Psoas muscle (tissue), 8 donors: ENCODE data around the gene CCDC102B. TPM values are rescaled to one million over a fixed set of nuclear protein-coding genes. Genes with fewer than 3 reads are reported as not detected.

Experiments
- ATAC-seq, 4 donors: fragments of 200-7000 bp; cut with Tn5 transposase; one replicate each; pipeline ENCODE4 v1.9.1; 2020; ENCODE audit warnings: moderate library complexity in 3 of 4, mild to moderate bottlenecking in 2 of 4
- DNase-seq, 2 donors: peaks; one replicate each; pipeline ENCODE4 v3.0.0-alpha.2; 2020
- H3K27ac ChIP-seq: fragments of 200-600 bp; one replicate; pipeline ENCODE4 v1.8.0; 2022
- H3K27me3 ChIP-seq, 3 donors: fragments of 200-600 bp in 1 of 3; one replicate each; pipeline versions ENCODE4 v1.6.1 to v1.8.0; 2013 to 2022; ENCODE audit warnings: low read length in 2 of 3, mild to moderate bottlenecking in 2 of 3, moderate library complexity in 1 of 3; ENCODE audit not compliant: insufficient read depth in 3 of 3
- H3K36me3 ChIP-seq, 2 donors: fragments of 200-600 bp in 1 of 2; one replicate each; pipeline versions ENCODE4 v1.6.1 to v1.8.0; 2013 to 2022; ENCODE audit warnings: low read depth in 1 of 2, mild to moderate bottlenecking in 1 of 2, moderate library complexity in 1 of 2; ENCODE audit not compliant: insufficient read depth in 1 of 2
- H3K4me1 ChIP-seq: fragments of 200-600 bp; one replicate; pipeline ENCODE4 v1.8.0; 2022
- H3K4me3 ChIP-seq: fragments of 200-600 bp; one replicate; pipeline ENCODE4 v1.8.0; 2022; ENCODE audit warnings: mild to moderate bottlenecking
- H3K9me3 ChIP-seq: fragments of 200-600 bp; one replicate; pipeline ENCODE4 v1.8.0; 2022
- CTCF ChIP-seq: fragments of 200-600 bp; IDR thresholded peaks from one replicate; pipeline ENCODE4 v1.8.0; 2022; ENCODE audit warnings: antibody characterized with exemption
- WGBS, 3 donors: extraction: QIAGEN DNeasy Blood & Tissue Kit; methylation state at CpG; one replicate each; pipeline versions ENCODE4 v1.1.6 to v1.1.7; 2013; 5-methylcytosine and 5-hydroxymethylcytosine counted together
- intact Hi-C, 2 donors: fragments of 100-400 bp; cut with DNase I; formaldehyde crosslinking; loops; one replicate each; pipeline versions ENCODE4 v1.11.0 to v1.14.2; 2022
- polyA plus RNA-seq, 3 donors: library from polyadenylated mRNA; stranded (reverse); fragments of 200-250 nt; gene quantifications; one replicate each; pipeline ENCODE4 v1.2.3, GENCODE V29; 2013
- total RNA-seq, 4 donors: library from RNA; stranded (reverse); fragmentation: NEBNext Ultra II Directional in 2 of 4; extraction: Animal tissue kit (Norgen Biotek cat#: 25700) in 2 of 4; gene quantifications; one replicate each; pipeline versions ENCODE4 v1.2.1 to v1.2.4, GENCODE V29; 2021 to 2023
- donor health status: healthy with polysubstance abuse.
- donor health status: DM: no; HTN: no; CAD: no; lungs with moderate emphysema.
- donor health status: Bipolar disorder and iron deficiency.
- donor health status: healthy.
- donor health status: DM: yes; HTN: yes; CAD: no.
- donor health status: DM: no; HTN: no; CAD: no.
- donor health status: DM: no; HTN: no; CAD: no.
- donor health status: DM: yes; HTN: yes; CAD: no.

The CCDC102B gene
- total and polyA plus RNA-seq, 7 donors, result 0.66 to 3.5 (median 1.5) TPM

GRCh38 chr18:68979737-68980136 lies 181.9 kb downstream of the CCDC102B start:
- no peak for ATAC-seq
- Histone ChIP-seq H3K4me1 (no peaks in the 10 kb centered on the region), H3K36me3 (no peaks in the 10 kb centered on the region), H3K27me3 (no peaks in the 10 kb centered on the region), H3K9me3 (no peaks in the 10 kb centered on the region), H3K27ac (no peak overlapping the region), H3K4me3 (no peak overlapping the region)
- no peak for DNase-seq
- TF ChIP-seq CTCF, result no peak
- intact Hi-C loops, result no loop called here
- 91 to 96% (median 94%) methylated on average over 2 of the region's 2 CpGs for WGBS, 3 donors

GRCh38 chr18:68983126-68983525 lies 185.2 kb downstream of the CCDC102B start:
- DNase-seq, result no peak
- Histone ChIP-seq H3K4me1 (no peaks in the 10 kb centered on the region), H3K9me3 (no peaks in the 10 kb centered on the region), H3K27me3 (no peaks in the 10 kb centered on the region), H3K36me3 (no peaks in the 10 kb centered on the region), H3K27ac (no peak overlapping the region), H3K4me3 (no peak overlapping the region)
- intact Hi-C loops, result no loop called here
- no peak for TF ChIP-seq CTCF
- ATAC-seq, result no peak

GRCh38 chr18:68984342-68984741 lies 186.5 kb downstream of the CCDC102B start:
- H3K27ac ChIP-seq, result no peak overlapping the region
- no peak for TF ChIP-seq CTCF
- H3K4me1 ChIP-seq, result no peaks in the 10 kb centered on the region
- no peak for DNase-seq
- H3K9me3 ChIP-seq, result no peaks in the 10 kb centered on the region
- no peaks in the 10 kb centered on the region for H3K36me3 ChIP-seq
- intact Hi-C loops, result no loop called here
- no peaks in the 10 kb centered on the region for H3K27me3 ChIP-seq
- WGBS, 3 donors, result 76 to 81% (median 80%) methylated on average over 2 of the region's 2 CpGs
- ATAC-seq, result no peak
- H3K4me3 ChIP-seq, result no peak overlapping the region

- DNase-seq (no peak), ATAC-seq (no peak)
- H3K4me3 ChIP-seq, result no peak overlapping the region
- H3K36me3 ChIP-seq, result no peaks in the 10 kb centered on the region
- no peaks in the 10 kb centered on the region for H3K9me3 ChIP-seq
- no peak for TF ChIP-seq CTCF
- H3K27ac ChIP-seq, result no peak overlapping the region
- intact Hi-C loops, result no loop called here
- H3K4me1 ChIP-seq, result no peaks in the 10 kb centered on the region
- no peaks in the 10 kb centered on the region for H3K27me3 ChIP-seq
- 87 to 95% (median 89%) methylated on average over 2 of the region's 2 CpGs for WGBS, 3 donors
These were observed 187.4 kb downstream of the CCDC102B start for GRCh38 chr18:68985172-68985820.

- no peak for TF ChIP-seq CTCF
- no peaks in the 10 kb centered on the region for H3K27me3 ChIP-seq
- H3K36me3 ChIP-seq, result no peaks in the 10 kb centered on the region
- no peak overlapping the region for H3K27ac ChIP-seq
- H3K4me1 ChIP-seq, result no peaks in the 10 kb centered on the region
- ATAC-seq (no peak), DNase-seq (no peak)
- no peaks in the 10 kb centered on the region for H3K9me3 ChIP-seq
- no peak overlapping the region for H3K4me3 ChIP-seq
- intact Hi-C loops, result no loop called here
These were observed 193.4 kb downstream of the CCDC102B start for GRCh38 chr18:68991286-68991685.
